LNCaP clone FGC (cell line): ENCODE results near the gene MPPE1.
A peak's percentile ranks its signal among the peaks of the same experiment; 100 is the strongest.
"Not testable (repeated sequence)": the region's sequence is repeated elsewhere in the genome, so short reads cannot be mapped to it uniquely, and the experiment has no call there.

Experiments
- DNase-seq: peaks from one replicate; pipeline ENCODE4 v3.0.0-alpha.2; 2011; ENCODE audit warnings: low read depth
- H3K4me3 ChIP-seq: 2 replicates; pipeline ENCODE4 v1.5.1; 2011; ENCODE audit warnings: mild to moderate bottlenecking, low read depth, low read length, control low read depth
- TF ChIP-seq, protein P1 (sequence below): IDR thresholded peaks from 2 replicates; pipeline ENCODE4 v1.5.1; 2012; ENCODE audit warnings: mild to moderate bottlenecking; ENCODE audit not compliant: control insufficient read depth, insufficient read depth; ENCODE audit errors: extremely low read depth

The MPPE1 gene

DNA sequence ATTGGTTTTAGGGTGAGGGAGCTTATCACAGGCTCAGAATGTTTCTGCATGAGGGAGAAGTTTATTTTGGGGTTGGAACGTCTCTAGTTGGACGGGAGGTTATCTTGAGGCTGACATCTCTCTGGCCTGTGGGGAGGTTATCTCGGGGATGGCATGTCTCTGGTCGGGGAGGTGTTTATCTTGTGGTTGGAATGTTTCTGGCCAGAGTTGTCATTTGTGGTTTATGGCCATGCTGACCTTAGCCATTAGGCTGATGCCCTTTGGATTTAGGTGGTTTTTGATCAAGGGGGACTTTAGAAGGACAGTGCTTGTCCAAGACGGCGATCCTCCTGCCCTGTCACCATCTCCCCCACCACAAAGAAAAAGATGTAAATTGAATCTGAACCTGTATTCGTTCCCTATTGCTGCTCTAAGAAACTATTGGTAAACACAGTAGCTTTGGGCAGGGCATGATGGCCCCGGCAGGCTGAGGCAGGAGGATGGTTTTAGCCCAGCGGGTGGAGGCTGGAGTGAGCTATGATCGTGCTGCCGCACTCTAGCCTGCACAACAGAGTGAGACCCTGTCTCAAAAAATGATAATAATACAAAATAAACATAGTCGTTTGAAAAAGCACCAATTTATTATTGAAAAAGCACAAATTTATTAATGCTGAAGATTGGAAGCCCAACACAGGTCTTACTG, 17.8 kb upstream of the MPPE1 start:
- no peak for DNase-seq

DNA sequence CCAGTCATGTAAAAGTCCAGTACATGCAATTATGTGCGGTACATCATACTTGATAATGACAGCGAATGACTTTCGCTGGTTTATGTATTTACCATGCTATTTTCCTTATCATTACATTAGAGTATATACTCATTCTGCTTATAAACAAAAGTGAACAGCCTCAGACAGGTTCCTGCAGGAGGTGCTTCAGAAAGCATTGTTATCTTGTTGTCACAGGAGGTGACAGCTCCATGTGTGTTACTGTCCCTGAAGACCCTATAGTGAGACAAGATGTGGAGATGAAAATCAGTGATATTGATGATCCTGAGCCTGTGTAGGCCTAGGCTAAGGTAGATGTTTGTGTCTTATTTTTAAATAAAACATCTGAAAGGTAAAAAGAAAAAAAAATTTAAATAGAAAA, 15.3 kb upstream of the MPPE1 start:
- DNase-seq = no peak
- TF ChIP-seq, protein P1, sequence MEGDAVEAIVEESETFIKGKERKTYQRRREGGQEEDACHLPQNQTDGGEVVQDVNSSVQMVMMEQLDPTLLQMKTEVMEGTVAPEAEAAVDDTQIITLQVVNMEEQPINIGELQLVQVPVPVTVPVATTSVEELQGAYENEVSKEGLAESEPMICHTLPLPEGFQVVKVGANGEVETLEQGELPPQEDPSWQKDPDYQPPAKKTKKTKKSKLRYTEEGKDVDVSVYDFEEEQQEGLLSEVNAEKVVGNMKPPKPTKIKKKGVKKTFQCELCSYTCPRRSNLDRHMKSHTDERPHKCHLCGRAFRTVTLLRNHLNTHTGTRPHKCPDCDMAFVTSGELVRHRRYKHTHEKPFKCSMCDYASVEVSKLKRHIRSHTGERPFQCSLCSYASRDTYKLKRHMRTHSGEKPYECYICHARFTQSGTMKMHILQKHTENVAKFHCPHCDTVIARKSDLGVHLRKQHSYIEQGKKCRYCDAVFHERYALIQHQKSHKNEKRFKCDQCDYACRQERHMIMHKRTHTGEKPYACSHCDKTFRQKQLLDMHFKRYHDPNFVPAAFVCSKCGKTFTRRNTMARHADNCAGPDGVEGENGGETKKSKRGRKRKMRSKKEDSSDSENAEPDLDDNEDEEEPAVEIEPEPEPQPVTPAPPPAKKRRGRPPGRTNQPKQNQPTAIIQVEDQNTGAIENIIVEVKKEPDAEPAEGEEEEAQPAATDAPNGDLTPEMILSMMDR = no peak
- no peak overlapping the region for H3K4me3 ChIP-seq

More for the DNA sequence above, 17.8 kb upstream of the MPPE1 start:
- no peak overlapping the region for H3K4me3 ChIP-seq
- TF ChIP-seq, protein P1 = no peak

DNA sequence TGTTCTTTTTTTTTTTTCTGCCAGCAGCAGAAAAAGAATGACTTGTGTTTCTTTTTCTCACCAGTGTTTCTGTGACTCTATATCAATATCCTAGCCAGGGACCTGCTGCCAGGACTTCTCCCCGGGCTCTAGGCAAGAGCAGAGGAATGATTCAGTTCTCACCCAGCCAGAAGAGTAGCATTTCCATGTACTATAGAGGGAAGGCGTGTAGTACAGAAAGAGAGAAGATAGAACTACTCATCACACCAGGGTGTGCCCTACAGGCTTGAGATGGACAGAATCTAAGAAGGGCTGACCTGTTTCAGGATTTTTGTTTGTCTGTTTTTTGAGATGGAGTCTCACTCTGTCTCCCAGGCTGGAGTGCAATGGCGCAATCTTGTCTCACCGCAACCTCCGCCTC, 11.4 kb upstream of the MPPE1 start:
- not testable (repeated sequence) for DNase-seq, H3K4me3 ChIP-seq

DNA sequence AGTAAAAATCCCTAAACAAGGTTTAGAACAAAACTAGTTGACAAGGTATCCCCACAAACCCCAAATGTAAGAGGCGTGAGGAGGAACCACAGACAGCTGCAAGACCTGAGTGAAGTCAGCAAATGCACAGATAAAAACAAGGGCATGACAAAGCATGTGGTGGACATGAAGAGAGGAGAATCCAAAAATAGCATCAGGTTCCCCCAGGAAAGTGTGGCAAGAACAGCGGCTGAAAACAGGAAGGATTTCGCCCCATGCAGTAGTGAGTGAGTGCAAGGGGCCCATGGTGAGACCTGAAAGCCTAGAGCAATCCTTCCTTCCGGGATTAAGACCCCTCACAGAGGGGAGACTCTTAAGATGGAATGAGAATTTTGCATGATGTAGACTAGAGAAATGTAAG, 8.8 kb upstream of the MPPE1 start:
- not testable (repeated sequence) for DNase-seq

DNA sequence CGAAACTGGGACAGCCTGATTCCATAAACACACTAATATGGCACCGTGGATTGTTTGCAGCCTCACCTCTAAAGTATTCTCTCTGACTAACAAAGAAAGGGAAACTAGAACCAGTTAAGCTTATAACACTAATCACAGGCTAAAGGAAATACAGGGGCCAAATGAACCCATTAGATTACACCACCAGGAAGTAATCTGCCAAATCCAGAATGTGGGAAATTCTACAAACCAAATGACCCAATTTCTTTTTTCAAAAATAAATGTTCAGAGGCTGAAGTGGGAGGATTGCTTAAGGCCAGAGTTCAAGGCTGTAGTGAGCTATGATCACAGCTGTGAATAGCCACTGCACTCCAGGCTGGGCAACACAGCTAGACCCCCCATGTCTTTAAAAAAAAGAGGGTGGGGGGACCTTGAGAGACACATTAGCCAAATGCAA, 1.5 kb upstream of the MPPE1 start:
- TF ChIP-seq, protein P1 = no peak
- no peak for DNase-seq
- no peak overlapping the region for H3K4me3 ChIP-seq

More for the DNA sequence above, 8.8 kb upstream of the MPPE1 start:
- H3K4me3 ChIP-seq = not testable (repeated sequence)

DNA sequence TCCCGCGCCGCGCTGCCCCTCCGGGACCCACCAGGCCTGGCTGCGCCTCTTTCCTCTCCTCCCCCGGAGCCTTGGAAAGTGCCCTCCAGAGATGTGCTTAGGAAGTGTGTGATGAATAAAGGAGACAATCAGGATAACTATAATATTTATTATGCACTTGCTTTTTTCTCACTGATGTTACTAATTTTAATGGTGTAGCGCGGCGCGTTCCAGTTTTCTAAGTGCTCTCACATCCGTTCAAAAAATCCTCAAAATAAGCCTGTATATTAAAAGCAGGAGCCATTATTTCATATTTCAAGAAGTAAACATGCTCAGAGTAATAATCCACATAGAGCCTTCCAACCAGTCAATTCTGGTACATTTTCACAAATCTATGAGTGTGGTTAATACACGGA, 941 bp upstream of the MPPE1 start:
- TF ChIP-seq, protein P1 = no peak
- no peak for DNase-seq
- H3K4me3 ChIP-seq = peak overlapping the region; percentile 65

DNA sequence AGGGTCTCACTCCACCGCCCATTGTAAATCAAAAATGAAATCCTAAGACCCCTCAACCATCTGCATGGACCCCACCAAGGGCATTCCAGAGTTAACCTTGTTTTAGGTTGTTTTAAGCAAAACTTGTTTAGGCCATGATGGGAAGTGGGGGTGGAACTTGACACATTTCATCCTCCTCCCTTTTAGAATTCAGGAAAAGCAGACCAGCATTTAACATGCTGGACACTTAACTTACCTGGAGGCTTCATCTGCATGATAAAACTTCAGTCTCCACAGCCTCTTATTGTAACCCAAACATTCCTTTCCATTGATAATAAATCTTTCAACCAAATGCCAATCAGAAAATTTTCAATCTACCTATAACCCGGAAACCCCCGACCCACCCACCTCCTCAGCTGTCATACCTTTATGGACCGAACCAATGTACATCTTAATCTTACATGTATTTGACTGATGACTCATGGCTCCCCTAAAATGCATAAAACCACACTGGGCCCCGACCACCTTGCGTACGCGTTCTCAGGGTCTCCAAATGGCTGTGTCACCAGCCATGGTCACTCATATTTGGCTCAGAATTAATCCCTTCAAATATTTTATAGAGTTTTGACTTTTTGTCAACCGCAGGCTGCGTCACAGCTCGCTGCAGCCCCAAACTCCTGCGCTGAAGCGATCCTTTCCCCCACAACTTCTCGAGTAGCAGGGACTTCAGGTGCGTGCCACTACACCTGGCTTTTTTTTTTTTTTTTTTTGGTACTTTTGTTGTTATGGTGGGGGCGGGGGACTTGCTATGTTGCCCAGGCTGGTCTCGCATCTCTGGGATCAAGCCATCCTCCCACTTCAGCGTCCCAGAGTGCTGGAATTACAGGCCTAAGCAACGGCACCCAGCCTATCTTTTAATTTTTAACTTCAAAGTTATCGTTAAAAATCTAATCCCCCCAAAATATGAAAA, 917 bp downstream of the MPPE1 start:
- TF ChIP-seq, protein P1 = no peak
- no peak for DNase-seq
- H3K4me3 ChIP-seq = peak overlapping the region; percentile 65

DNA sequence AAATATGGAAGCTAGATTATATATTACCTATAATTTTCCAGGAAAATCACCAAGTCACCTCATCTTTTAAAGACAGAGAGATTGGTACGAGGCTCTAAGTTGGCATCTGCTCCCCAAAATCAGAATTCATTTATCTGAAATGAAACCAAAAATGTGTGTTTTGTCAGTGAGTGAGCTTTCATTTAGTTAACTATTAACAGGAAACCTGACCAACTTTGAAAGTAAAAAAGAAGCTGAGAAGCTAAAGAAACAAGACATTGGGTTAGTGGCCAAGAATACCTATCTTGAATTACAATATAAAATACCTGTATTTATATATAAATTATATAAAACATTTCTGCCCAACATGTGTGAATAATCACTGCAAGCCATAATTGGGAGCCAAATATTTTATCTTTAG, 1.9 kb downstream of the MPPE1 start:
- no peak for DNase-seq
- H3K4me3 ChIP-seq = no peak overlapping the region
- TF ChIP-seq, protein P1 = no peak
